OCI-LY3 (cell line): Measurements from ENCODE around the gene OR51B4.
"Not testable (repeated sequence)": the region's sequence is repeated elsewhere in the genome, so short reads cannot be mapped to it uniquely, and the experiment has no call there.

Experiments used
- H2AFZ ChIP-seq: fragments of 200-600, 300-600 bp; shearing (Covaris generic); 2 replicates; pipeline ENCODE4 v1.6.0; 2014; ENCODE audit warnings: antibody characterized with exemption, low read depth, low read length
- H3K27ac ChIP-seq: fragments of 200-600, 300-600 bp; sonication (generic); 2 replicates; pipeline ENCODE4 v1.5.1; 2014; ENCODE audit warnings: mild to moderate bottlenecking, low read length, moderate library complexity, mixed read lengths
- H3K27me3 ChIP-seq: fragments of 200-600, 300-600 bp; sonication (generic); 2 replicates; pipeline ENCODE4 v1.6.1; 2014; ENCODE audit warnings: low read depth, low read length, mixed read lengths
- H3K36me3 ChIP-seq: fragments of 200-600, 300-600 bp; sonication (generic); replicated peaks from 2 replicates; pipeline ENCODE3; 2014; ENCODE audit warnings: low read depth, low read length, mixed read lengths
- H3K4me1 ChIP-seq: fragments of 300-600, 200-600 bp; sonication (generic); 2 replicates; pipeline ENCODE4 v1.6.1; 2014; ENCODE audit warnings: low read length, mixed read lengths
- H3K4me2 ChIP-seq: fragments of 200-600, 300-600 bp; sonication (generic); 2 replicates; pipeline ENCODE4 v1.6.1; 2014; ENCODE audit warnings: low read length, mixed read lengths
- H3K4me3 ChIP-seq: fragments of 300-600, 200-600 bp; sonication (generic); 2 replicates; pipeline ENCODE4 v1.5.1; 2014; ENCODE audit warnings: antibody characterized with exemption, mild to moderate bottlenecking, low read length, moderate library complexity
- H3K79me2 ChIP-seq: fragments of 300-600, 200-600 bp; shearing (Covaris generic); 2 replicates; pipeline ENCODE4 v1.6.1; 2014; ENCODE audit warnings: mild to moderate bottlenecking, low read length, mixed read lengths
- H3K9ac ChIP-seq: fragments of 300-600, 200-600 bp; shearing (Covaris generic); 2 replicates; pipeline ENCODE4 v1.6.0; 2014; ENCODE audit warnings: mild to moderate bottlenecking, low read length, moderate library complexity
- H3K9me3 ChIP-seq: fragments of 200-600, 300-600 bp; shearing (Covaris generic); 2 replicates; pipeline ENCODE4 v1.6.1; 2014; ENCODE audit warnings: low read length, mixed read lengths; ENCODE audit not compliant: insufficient read depth
- H4K20me1 ChIP-seq: fragments of 200-600, 300-600 bp; sonication (generic); 2 replicates; pipeline ENCODE4 v1.6.1; 2016; ENCODE audit warnings: low read length, mixed read lengths; ENCODE audit not compliant: insufficient read depth
- CTCF ChIP-seq: fragments of 200-600, 300-600 bp; sonication (generic); IDR thresholded peaks from 2 replicates; pipeline ENCODE4 v1.5.1; 2014; ENCODE audit warnings: antibody characterized with exemption, low read length, low read depth
- EZH2phosphoT487 ChIP-seq: fragments of 200-600 bp; shearing (Covaris generic); IDR thresholded peaks from 2 replicates; pipeline ENCODE4 v1.6.1; 2018; ENCODE audit warnings: antibody characterized with exemption, mixed run types, low read depth

OR51B4 gene

GRCh38 chr11:5300251-5300650, 1.5 kb downstream of the OR51B4 start:
- Histone ChIP-seq H3K27ac (no peak overlapping the region), H3K9me3 (no peaks in the 10 kb centered on the region), H2AFZ (no peak overlapping the region), H3K4me3 (no peak overlapping the region), H3K27me3 (0 out of 2 replicates have a peak, but pooled peaks cover 3% of the 10 kb centered on the region), H3K9ac (no peak overlapping the region), H3K4me1 (no peaks in the 10 kb centered on the region; the same call in 1 of the 2 replicates), H4K20me1 (no peaks in the 10 kb centered on the region), H3K79me2 (no peaks in the 10 kb centered on the region), H3K36me3 (no peaks in the 10 kb centered on the region), H3K4me2 (no peak overlapping the region)
- no peak for TF ChIP-seq EZH2phosphoT487
- no peak for TF ChIP-seq CTCF

- no peaks in the 10 kb centered on the region for H3K36me3 ChIP-seq
- 0 out of 2 replicates have a peak, but pooled peaks cover 3% of the 10 kb centered on the region for H3K27me3 ChIP-seq
- H3K4me1 ChIP-seq: no peaks in the 10 kb centered on the region; the same call in 1 of the 2 replicates
- no peak overlapping the region for H3K4me2 ChIP-seq
- H3K9ac ChIP-seq: no peak overlapping the region
- TF ChIP-seq CTCF (no peak), EZH2phosphoT487 (no peak)
- H2AFZ ChIP-seq: no peak overlapping the region
- no peaks in the 10 kb centered on the region for H4K20me1 ChIP-seq
- H3K9me3 ChIP-seq: no peaks in the 10 kb centered on the region
- no peak overlapping the region for H3K4me3 ChIP-seq
- H3K27ac ChIP-seq: no peak overlapping the region
- no peaks in the 10 kb centered on the region for H3K79me2 ChIP-seq
Measured at GRCh38 chr11:5298451-5298850, 3.3 kb downstream of the OR51B4 start.

GRCh38 chr11:5297721-5298323, 3.9 kb downstream of the OR51B4 start:
- TF ChIP-seq CTCF (no peak), EZH2phosphoT487 (no peak)
- Histone ChIP-seq H3K27ac (no peak overlapping the region), H2AFZ (no peak overlapping the region), H3K4me2 (no peak overlapping the region), H3K27me3 (0 out of 2 replicates have a peak, but pooled peaks cover 3% of the 10 kb centered on the region), H3K9ac (no peak overlapping the region), H3K4me3 (no peak overlapping the region), H3K79me2 (no peaks in the 10 kb centered on the region), H3K36me3 (no peaks in the 10 kb centered on the region), H3K9me3 (no peaks in the 10 kb centered on the region), H3K4me1 (peaks cover 4% of the 10 kb centered on the region), H4K20me1 (no peaks in the 10 kb centered on the region)

GRCh38 chr11:5294342-5294995, 7.3 kb downstream of the OR51B4 start:
- not testable (repeated sequence) for H3K27me3 ChIP-seq

More at GRCh38 chr11:5294342-5294995, 7.3 kb downstream of the OR51B4 start:
- not testable (repeated sequence) for H3K9me3 ChIP-seq, H2AFZ ChIP-seq, H3K79me2 ChIP-seq, H3K36me3 ChIP-seq, H4K20me1 ChIP-seq, H3K4me2 ChIP-seq, H3K4me3 ChIP-seq, H3K9ac ChIP-seq, H3K27ac ChIP-seq
- H3K4me1 ChIP-seq: peaks cover 20% of the 10 kb centered on the region
